NCI-H1694 (cell line): Measurements from ENCODE around the gene FAM83B.
"Not testable (repeated sequence)": the region's sequence is repeated elsewhere in the genome, so short reads cannot be mapped to it uniquely, and the experiment has no call there.

Experiments used
- DNase-seq: peaks from one replicate; lab custom pipeline; 2025; lab: John Stamatoyannopoulos, UW

Gene FAM83B

DNA sequence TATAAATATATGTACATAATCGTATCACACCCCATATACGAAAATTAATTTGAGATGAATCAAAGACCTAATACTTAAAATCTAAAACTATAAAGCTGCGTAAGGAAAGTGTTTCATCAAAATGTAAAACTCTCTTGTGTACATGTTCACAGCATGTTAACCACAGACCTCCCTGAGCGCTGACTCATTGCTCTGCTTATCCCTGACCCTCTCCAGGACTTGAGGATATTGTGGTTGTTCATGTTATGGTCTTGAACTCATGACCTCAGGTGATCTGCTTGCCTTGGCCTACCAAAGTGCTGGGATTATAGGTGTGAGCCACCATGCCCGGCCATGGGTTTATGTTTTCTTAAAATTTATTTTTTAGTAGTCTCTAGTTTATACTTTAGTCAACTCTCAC, 14.2 kb downstream of the FAM83B start:
- DNase-seq: no peak

DNA sequence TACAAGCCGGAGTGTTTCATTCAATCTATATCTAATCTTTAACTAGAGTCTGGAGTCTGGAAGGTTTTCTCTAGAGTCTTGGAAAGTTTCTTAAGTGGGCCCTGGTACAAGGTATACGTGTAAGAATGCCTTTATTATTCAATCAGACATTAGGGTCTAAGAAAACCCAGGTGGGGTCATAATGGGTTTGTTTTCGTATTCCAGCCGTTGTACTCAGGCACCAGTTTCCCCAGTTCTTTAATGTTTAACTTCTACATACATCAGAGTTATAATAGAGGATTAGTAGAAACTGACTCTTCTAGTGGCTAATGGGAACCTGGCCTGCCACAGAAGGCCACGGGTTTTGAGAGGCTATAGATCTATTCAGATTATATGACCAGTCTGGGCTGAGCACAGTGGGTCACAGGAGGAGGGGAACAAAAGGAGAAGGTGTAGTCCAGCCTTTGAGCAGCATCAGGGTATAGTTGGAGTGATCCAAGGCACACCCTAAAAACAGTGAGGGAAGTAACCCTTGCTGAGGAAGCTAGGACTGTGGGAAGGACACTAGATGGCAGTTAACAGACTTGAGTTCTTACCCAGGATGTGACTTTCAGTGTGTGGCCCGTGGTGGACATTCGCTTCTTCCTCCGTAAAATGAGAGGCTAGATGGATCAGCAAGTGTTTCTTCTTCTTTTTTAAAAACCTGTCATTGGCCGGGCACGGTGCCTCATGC, 15.5 kb downstream of the FAM83B start:
- DNase-seq: no peak

DNA sequence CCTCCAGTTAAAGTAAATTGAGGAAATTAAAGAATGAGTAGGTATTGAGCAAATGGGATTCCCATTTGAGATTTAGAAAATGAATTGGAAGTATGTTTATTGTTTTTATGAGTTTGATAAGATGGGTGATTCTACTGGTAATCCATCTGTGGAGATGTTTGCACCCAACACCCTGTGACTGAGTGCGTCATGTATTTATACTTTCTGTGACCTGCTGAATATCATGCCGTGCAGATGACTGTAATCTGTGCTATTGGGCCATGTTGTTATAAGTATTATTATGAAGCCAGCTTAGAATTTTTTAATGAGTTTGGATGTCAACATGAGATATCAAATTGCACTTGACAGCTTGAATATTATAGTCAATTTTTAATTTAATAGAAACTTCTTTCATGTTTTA, 17.7 kb downstream of the FAM83B start:
- DNase-seq: no peak

DNA sequence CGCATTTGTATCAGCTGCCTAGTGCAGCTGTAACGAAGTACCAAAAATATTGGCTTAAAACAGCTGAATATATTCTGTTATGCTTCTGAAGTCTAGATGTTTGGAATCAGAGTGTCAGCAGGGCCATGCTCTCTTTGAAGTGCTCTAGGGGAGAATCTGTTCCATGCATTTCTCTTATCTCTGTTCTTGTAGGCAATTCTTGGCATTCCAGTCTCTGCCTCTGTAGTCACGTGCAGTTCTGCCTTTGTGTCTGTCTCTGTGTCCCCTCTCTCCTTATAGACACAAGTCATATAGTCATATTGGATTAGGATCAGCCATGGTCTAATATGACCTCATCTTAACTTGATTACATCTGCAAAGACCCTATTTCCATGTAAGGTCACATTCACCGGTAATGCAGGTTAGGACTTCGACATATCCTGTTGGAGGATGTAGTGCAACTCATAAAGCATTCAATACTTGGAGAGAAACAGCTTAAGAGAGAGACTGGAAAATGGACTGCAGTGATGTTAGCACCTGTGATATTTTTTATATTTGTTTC, 18.6 kb downstream of the FAM83B start:
- DNase-seq: no peak

DNA sequence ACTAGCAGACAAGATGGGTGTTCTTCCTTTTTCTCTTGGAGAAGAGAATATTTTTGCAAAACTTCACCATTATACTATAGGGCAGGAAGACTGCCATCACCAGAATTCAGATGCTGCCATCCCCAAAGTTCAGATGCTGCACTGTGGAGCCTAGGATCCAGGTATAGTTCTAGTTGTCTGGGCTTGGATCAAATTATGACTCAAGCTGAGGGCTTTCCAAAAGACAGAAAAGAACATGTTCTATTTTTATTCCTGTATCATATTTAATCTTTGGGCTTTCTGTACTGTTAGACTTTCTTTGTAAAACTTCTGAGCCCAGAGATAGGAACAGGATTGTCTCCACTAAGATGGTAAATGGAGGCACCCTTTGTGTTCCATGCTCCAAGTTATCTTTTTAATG, 22.0 kb downstream of the FAM83B start:
- no peak for DNase-seq

DNA sequence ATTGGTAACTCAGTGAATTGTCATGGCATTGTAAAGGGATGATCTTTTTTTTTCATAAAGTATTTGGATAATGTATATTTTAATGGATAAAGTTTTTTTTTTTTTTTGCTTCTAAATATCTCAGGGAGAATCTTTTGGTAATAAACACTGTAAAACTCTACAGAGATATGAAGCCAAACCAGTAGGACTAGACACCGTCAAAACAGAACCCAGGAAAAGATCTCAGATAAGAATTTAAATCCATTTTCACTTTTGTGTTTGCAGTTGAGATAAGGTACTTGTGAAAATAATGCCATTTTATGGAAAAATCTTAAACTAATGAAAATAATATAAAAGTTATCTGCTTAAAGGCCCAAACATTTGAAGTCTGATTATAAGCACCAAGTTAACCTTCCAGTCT, 27.0 kb downstream of the FAM83B start:
- DNase-seq: no peak

DNA sequence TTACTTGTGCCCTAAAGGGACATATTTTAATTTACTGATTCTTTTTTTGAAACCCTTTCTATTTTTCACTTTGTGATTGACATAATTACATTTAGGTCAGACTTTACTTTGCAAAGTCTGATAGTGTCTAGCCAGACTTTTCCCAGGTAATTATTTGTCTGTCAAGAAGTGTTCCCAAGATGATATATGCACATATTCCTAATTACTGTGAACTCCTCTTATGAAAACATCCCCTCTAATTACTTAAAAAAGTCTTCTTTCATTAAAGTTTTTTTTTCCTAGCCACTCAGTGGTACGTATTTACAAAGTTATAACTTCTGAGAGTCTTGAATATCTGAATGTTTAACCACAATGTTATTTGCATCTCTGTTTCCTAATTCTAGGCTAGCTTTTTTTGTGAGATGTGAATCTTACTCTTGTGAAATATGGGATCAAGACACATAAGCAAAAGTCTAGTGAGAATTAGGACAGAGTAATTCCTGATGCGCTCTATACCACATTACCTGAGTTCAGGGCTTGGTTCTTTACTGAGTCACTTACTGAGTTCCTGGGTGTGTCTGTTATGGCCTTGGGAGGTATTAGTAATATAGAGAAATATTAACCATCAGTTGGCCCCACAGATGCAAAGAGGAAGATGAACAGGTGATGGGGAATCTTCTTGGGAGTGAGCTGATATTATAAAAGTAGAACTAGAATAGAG, 27.9 kb downstream of the FAM83B start:
- no peak for DNase-seq

DNA sequence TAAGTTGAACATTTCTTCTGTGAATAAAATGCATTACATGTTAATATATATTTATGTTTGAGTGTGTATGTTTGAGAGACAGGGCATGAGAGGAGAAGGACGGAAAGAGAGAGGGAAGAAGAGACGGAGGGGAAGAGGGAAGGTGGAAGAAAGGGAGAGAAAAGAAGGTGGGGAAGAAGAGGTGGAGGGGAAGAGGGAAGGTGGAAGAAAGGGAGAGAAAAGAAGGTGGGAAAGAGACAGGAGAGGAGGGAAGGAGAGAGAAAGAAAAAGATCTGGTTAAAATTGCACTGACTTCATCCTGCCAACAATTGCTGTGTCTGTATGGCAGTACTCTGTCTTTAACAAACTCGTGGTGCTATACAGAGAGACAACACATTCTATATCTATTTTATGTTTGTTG, 29.0 kb downstream of the FAM83B start:
- no peak for DNase-seq

DNA sequence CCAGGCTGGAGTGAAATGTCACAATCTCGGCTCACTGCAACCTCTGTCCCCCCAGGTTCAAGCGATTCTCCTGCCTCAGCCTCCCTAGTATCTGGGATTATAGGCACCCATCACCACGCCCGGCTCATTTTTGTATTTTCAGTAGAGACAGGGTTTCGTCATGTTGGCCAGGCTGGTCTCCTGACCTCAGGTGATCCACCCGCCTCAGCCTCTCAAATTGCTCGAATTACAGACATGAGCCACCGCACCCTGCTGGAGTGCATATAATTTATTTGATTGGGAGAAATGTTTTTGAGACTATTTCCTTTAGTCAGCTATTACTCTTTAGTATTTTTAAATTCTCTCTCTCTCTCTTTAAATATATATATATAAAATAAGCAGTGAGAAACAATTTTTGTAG, 29.8 kb downstream of the FAM83B start:
- DNase-seq: no peak

DNA sequence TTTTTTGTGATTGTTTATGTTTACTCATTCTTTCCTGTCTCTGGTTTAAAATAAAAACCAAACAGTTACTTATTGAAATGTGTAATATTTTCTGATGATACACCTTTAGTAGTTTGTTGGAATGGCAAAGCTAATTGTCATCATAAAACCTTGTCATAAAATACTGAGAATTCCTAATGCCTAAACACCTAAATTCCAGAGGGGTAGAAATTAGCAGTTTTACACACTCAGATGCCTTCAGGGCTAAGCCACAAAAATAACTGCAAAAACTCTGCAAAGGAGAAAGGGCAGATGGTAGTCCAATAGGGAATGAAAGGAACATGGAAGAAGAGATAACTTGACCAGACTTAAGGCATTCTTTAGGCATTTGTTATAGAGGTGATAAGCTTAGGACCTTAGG, 30.3 kb downstream of the FAM83B start:
- no peak for DNase-seq

DNA sequence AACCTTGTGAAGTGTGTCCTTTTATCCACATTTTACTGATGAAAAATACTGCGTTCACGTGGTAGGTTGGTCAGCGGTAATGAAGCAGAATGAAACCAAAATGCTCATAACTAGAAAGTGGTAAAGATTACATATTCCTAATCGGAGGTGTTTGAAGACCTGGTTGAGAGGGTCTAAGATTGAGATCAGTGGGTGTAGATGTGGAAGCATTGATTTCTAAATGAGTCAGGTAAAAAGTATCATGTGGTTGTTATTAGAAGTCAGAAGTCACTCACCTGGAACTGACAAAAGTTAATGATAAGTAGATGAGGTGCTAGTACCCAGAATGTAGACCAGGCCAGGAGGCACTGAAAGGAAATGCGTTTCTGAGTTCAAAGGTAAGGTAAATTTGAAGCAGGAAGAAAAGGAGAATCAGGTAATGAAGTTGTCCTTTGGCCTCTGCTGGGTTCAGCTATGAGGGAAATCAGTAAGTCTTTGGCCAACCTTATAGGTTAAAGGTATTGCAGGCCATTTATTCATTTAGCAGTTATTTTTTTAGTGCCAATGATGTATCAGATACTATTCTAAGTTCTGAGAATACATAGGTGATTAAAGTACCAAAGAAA, 31.2 kb downstream of the FAM83B start:
- DNase-seq: no peak

DNA sequence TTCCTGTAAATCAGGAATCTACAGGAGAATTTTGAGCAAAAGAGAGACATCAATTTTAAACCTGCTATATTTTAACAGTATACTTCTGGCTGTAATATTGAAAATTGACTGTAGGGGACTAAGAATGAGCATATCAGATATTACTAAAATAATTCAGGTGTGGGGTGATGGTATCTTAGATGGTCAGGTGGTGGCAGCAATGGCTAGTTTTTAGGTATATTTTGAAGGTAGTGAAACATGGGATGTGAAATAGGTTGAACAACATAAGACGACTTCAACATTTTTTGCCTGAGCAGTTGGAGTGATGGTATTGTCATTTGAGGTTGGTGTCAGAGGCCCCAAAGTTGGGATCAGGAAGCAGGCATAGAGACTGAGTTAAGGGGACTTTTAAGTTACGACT, 32.1 kb downstream of the FAM83B start:
- DNase-seq: no peak

DNA sequence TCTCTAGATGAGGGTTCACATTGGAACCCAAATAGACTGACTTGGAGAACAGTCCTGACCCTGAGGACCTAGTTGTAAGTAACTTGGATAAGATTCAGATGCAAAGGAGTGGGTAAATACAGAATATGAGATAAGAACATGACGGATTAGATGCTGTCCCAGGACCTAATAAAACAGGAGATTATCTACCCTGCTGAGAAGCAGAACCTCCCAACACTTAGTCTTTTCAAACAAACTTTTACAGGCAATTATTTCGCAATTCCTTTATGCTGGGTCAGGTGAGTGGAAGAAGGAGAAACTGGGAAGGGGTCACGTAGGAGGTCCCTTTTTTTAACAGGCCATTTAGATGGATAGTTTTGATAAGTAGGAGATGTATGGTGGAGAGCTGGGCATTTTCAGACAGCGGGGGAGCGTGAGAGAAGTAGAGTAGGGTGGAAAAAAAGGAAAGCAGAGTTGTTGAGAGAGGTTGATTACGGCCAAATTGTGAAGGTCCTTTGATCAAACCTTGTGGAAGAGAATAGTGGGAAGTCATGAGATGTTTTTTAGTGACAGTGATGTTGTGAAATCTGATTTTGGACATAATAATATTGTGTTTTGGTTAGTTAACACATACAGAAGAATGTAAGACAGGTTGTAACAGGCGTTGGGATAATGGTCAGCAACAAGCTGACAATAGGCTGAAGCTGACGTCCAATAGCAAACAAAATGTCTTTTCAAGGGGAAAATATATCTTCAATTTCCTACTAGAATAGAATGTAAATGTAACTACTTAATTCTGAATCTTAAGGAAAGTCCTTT, 32.8 kb downstream of the FAM83B start:
- DNase-seq: no peak

DNA sequence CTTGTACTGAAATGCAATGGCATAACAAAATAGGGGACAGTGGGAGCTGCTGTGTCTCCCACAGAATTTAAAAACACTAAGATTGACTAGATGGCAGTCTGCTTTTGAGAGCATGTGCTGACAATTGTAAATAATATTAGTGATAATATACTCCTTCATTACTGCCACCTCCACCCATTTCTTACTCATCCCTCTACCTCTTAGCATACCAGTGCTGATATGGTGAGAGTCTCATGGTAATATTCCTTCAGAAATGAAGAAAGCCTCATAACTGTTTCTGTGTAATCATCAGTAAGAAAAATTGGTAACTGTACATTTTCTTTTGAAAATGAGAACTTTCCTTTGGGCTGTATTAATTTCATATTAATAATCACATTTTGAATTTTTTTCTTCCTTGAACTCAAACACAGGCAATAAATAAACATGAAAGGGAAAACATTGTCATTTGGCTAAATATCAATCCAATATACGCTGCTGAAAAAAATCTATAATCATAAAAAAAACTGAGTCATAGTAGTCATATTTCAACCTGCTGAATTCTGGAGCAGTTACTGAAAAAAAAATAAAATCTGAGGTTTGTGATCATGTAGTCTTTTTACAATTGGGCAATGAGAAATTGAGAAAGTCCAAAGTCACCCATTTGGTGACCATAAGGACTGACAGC, 34.6 kb downstream of the FAM83B start:
- DNase-seq: no peak

DNA sequence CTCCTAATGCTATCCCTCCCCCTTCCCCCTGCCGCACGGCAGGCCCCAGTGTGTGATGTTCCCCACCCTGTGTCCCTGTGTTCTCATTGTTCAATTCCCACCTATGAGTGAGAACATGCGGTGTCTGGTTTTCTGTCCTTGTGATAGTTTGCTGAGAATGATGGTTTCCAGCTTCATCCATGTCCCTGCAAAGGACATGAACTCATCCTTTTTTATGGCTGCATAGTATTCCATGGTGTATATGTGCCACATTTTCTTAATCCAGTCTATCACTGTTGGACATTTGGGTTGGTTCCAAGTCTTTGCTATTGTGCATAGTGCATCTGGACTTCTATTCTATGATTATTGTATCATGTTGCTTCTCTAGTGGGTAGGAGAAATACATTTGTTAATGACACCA, 35.3 kb downstream of the FAM83B start:
- not testable (repeated sequence) for DNase-seq

DNA sequence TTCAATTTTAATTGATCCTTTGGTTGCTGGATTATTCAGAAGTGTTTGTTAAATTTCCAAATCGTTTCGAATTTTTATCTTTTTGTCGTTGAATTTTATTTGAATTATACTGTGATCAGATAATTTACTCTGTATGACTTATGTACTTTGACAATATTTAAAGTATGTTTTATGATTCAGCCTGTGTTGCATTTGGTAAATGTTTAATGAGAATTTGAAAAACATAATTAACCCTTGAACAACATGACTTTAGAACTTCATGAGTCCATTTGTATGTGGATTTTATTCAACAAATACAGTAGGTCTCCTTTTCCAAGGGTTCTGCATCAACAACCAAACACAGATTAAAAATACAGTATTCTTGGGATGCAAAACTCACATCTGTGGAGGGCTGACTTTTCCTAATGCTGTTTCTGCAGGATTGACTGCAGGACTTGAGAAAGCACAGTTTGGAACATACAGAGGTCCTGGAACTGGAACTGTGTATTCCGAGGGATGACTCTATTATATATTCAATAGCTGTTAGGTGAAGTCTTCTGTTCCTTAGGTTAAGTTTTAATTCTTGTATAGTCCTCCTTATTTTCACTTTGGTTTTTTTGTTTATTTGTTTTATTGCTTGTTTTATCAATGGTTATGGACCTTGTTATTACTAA, 40.5 kb downstream of the FAM83B start:
- DNase-seq: no peak

DNA sequence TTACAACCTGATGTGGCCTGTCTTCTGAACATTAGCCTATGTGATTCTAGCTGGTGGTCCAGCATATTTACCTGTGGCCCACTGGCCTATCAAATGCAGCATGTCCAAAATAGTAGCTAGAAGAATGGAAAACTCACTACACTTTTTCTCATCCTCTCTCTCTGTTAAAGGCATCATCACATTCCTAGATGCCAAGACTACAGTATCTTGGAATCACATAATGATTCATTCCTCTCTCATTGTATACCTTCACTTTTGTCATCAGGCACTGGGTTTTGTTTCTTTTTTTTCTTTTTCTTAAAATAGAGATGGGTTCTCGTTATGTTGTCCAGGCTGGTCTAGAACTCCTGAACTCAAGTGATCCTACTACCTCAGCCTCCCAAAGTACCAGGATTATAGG, 45.0 kb downstream of the FAM83B start:
- no peak for DNase-seq

DNA sequence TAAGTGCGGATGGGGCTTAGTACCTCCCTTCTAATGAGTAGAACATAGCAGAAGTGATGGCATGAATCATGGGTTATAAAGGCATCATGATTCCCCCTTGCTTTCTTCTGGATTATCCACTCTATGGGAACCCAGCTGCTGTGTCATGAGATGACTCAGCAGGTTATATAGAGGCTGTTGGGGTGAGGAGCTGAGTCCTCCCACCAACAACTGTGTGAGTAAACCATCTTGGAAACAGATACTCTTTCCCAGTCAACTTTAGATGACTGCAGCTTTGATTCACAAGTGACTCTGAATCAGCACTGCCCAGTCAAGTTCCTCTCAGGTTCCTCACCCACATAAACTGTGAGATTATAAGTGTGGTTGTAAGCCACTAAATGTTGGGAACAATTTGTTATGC, 46.3 kb downstream of the FAM83B start:
- DNase-seq: no peak

DNA sequence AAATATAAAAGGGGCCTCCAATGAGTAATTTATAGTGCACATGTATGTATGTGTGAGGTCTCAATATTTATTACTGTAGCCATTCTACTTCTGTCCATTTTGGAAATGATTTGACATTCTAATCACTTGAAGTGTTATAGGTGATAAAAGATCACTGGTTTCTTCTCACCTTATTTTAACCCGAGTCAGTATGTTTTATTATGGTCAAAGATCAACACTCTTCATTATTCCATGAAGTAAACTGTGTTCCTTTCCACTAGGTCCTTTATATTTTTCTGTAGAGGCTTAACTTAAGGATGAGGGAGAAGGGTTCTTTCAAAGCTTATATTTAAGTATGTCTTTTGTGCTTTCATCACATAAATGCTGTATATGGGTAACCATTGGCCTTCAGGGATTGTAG, 47.2 kb downstream of the FAM83B start:
- DNase-seq: no peak

DNA sequence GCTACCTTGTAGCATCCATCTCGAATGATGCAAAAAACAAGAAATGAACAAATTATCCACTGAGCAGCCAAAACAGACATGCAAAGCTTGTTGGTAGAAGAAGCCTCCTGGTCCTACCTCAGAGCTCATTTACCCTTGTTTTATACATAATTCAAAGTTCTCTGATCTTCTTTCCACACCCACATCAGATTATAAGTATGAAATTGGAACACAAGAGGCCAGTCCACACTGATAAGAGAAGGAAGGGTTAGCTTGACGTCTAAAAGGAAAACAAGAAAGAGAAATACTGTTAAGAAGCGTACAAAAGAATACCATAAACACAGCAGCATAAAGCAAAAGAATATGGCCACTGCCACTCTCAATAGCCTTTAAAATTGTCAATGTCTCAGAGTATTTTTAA, 49.7 kb downstream of the FAM83B start:
- no peak for DNase-seq

DNA sequence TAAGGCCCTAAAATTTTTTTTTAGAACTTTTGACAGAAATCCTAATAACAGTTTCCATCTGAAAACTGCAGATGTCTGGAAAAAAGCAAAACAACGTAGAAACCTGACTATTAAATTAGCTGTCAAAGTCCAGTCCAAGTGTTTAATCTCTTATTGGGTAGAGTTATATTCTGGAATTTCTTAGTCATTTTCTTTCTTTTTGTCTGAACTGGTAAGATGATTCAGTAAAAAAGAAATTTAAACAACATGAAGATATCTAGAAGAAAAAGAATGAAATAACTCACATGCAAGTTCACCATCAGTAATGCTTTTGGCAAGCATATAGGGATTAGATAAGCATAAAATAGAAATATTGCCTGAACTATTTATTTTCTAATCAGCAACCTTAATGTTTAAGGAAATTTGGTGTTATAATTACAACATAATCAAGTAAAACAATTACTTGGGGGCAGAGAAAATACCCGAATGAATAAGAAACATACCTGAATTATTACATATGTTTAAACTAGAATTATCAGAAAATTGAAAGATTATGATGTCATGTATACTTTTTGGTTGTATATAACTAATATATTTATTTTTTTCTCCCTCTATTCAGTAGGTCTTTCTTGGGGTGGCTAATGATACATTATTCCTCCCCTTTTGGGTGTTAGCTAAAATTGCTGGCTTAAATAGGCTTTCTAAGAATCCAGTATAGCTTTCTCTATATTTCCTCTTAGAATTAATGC, 51.1 kb downstream of the FAM83B start:
- no peak for DNase-seq
